HepG2 (cell line): ENCODE data around the gene TMEM129. TPM values are rescaled to one million over a fixed set of nuclear protein-coding genes. Genes with fewer than 3 reads are reported as not detected.
A peak's percentile ranks its signal among the peaks of the same experiment; 100 is the strongest.

Experiments
- CHD4 ChIP-seq: fragments of 200-600 bp; sonication (generic); IDR thresholded peaks from 2 replicates; pipeline ENCODE4 v1.7.0; 2017; ENCODE audit warnings: mild to moderate bottlenecking, low read length, borderline replicate concordance
- EP300 ChIP-seq, 3 experiments: sonication (generic) in 1 of 3; formaldehyde crosslinking in 1 of 3; IDR thresholded peaks; 2 replicates each; pipeline versions ENCODE4 v1.5.1 to v1.6.1; 2011 to 2020; ENCODE audit warnings: low read depth in 2 of 3, low read length in 2 of 3, borderline replicate concordance in 1 of 3, improper control_type of control experiment in 1 of 3, mild to moderate bottlenecking in 1 of 3, missing genetic modification reagents in 1 of 3, moderate library complexity in 1 of 3
- ETV6 ChIP-seq: sonication (generic); formaldehyde crosslinking; conservative IDR thresholded peaks from 2 replicates; pipeline ENCODE4 v1.4.0; 2020; ENCODE audit warnings: missing genetic modification reagents
- FOXK1 ChIP-seq: sonication (generic); formaldehyde crosslinking; IDR thresholded peaks from 2 replicates; pipeline ENCODE4 v1.4.0; 2020; ENCODE audit warnings: low read depth, missing genetic modification reagents, borderline replicate concordance
- FOXM1 ChIP-seq: sonication (generic); formaldehyde crosslinking; IDR thresholded peaks from 2 replicates; pipeline ENCODE4 v1.5.0; 2020; ENCODE audit warnings: missing genetic modification reagents
- HOXA3 ChIP-seq: sonication (generic); formaldehyde crosslinking; IDR thresholded peaks from 2 replicates; pipeline ENCODE4 v1.5.0; 2020; ENCODE audit warnings: missing genetic modification reagents
- KDM5B ChIP-seq: sonication (generic); formaldehyde crosslinking; IDR thresholded peaks from 2 replicates; pipeline ENCODE4 v1.4.0; 2020; ENCODE audit warnings: missing genetic modification reagents, mild to moderate bottlenecking, borderline replicate concordance
- PCBP1 ChIP-seq: fragments of 200-400 bp; formaldehyde crosslinking; IDR thresholded peaks from 2 replicates; pipeline ENCODE4 v1.6.1; 2017; ENCODE audit warnings: mild to moderate bottlenecking, low read depth, low read length, borderline replicate concordance
- RARG ChIP-seq: sonication (generic); formaldehyde crosslinking; IDR thresholded peaks from 2 replicates; pipeline ENCODE4 v1.4.0; 2020; ENCODE audit warnings: low read depth, mild to moderate bottlenecking, missing genetic modification reagents
- RNF2 ChIP-seq: fragments of 450-650 bp; conservative IDR thresholded peaks from 2 replicates; pipeline ENCODE4 v1.6.1; 2016; ENCODE audit warnings: low read depth
- TBX2 ChIP-seq: sonication (generic); formaldehyde crosslinking; IDR thresholded peaks from 2 replicates; pipeline ENCODE4 v1.5.0; 2020; ENCODE audit warnings: missing genetic modification reagents, mild to moderate bottlenecking, borderline replicate concordance
- ZFAT ChIP-seq: sonication (generic); formaldehyde crosslinking; conservative IDR thresholded peaks from 2 replicates; pipeline ENCODE4 v1.8.1; 2023; ENCODE audit warnings: missing genetic modification reagents, inconsistent platforms
- ZFP41 ChIP-seq: sonication (generic); formaldehyde crosslinking; IDR thresholded peaks from 2 replicates; pipeline ENCODE4 v1.4.0; 2020; ENCODE audit warnings: mild to moderate bottlenecking, missing genetic modification reagents, borderline replicate concordance
- ZNF10 ChIP-seq: sonication (generic); formaldehyde crosslinking; IDR thresholded peaks from 2 replicates; pipeline ENCODE4 v1.4.0; 2020; ENCODE audit warnings: mild to moderate bottlenecking, low read depth, missing genetic modification reagents, borderline replicate concordance
- ZNF232 ChIP-seq: sonication (generic); formaldehyde crosslinking; IDR thresholded peaks from 2 replicates; pipeline ENCODE4 v1.4.0; 2020; ENCODE audit warnings: missing genetic modification reagents, borderline replicate concordance
- ZNF430 ChIP-seq: sonication (generic); formaldehyde crosslinking; IDR thresholded peaks from 2 replicates; pipeline ENCODE4 v1.9.0; 2021; ENCODE audit warnings: mild to moderate bottlenecking, missing genetic modification reagents
- ZNF777 ChIP-seq: sonication (generic); formaldehyde crosslinking; IDR thresholded peaks from 2 replicates; pipeline ENCODE4 v1.4.0; 2020; ENCODE audit warnings: missing genetic modification reagents
- polyA plus RNA-seq, 8 experiments: library from polyadenylated mRNA; depleted of rRNA in 3 of 8; stranded (reverse) in 7 of 8; unstranded in 1 of 8; fragments of >200 nt; fragmentation: Illumina TruSeq in 4 of 8; extraction: Trizol in 4 of 8; gene quantifications; 2 replicates each; pipeline versions ENCODE4 v1.2.1 to v1.2.3, GENCODE V29; 2011 to 2016; ENCODE audit warnings: low read depth in 4 of 8, missing spikeins in 1 of 8, mixed read lengths in 1 of 8; ENCODE audit not compliant: insufficient read depth in 1 of 8
- total RNA-seq, 5 experiments: library from RNA; depleted of rRNA; stranded (reverse); fragments of >200 nt; fragmentation: Illumina TruSeq; extraction: Trizol; gene quantifications; 2 replicates each; pipeline ENCODE4 v1.2.3, GENCODE V29; 2016; ENCODE audit warnings: low read depth in 1 of 5
- TF ChIP-seq, protein P1 (sequence below): sonication (generic); formaldehyde crosslinking; IDR thresholded peaks from 2 replicates; pipeline ENCODE4 v1.8.0; 2022; ENCODE audit warnings: missing genetic modification reagents, mild to moderate bottlenecking, borderline replicate concordance
- TF ChIP-seq, protein P2 (sequence below): sonication (generic); formaldehyde crosslinking; IDR thresholded peaks from 2 replicates; pipeline ENCODE4 v1.4.0; 2020; ENCODE audit warnings: missing genetic modification reagents, borderline replicate concordance
- TF ChIP-seq, protein P3 (sequence below): IDR thresholded peaks from 2 replicates; pipeline ENCODE4 v1.6.1; 2016

Gene TMEM129
- total and polyA plus RNA-seq, 2 of the 13 experiments (the other 11 are each of a cell fraction or from before 2014, with no cell fraction given), result 19.0 to 25.8 TPM

GRCh38 chr4:1767770-1768366 is 46.7 kb upstream of the TMEM129 start (continued):
- TF ChIP-seq RARG (CRISPR knock-in tag), result no peak
- TF ChIP-seq ZNF232 (CRISPR knock-in tag), result no peak; the same call in 1 of the 2 replicates
- TF ChIP-seq ZFP41, result no peak
- TF ChIP-seq, protein P1, sequence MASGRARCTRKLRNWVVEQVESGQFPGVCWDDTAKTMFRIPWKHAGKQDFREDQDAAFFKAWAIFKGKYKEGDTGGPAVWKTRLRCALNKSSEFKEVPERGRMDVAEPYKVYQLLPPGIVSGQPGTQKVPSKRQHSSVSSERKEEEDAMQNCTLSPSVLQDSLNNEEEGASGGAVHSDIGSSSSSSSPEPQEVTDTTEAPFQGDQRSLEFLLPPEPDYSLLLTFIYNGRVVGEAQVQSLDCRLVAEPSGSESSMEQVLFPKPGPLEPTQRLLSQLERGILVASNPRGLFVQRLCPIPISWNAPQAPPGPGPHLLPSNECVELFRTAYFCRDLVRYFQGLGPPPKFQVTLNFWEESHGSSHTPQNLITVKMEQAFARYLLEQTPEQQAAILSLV (CRISPR knock-in tag), result no peak
- no peak for TF ChIP-seq ZNF10 (CRISPR knock-in tag)
- no peak for TF ChIP-seq FOXM1 (CRISPR knock-in tag)
- no peak for TF ChIP-seq RNF2
- TF ChIP-seq ETV6 (CRISPR knock-in tag), result no peak; the same call in 1 of the 2 replicates
- no peak for TF ChIP-seq EP300 (IDR thresholded peaks at IDR 0.05; ENCODE audit: low read depth in 2 of 2, low read length in 2 of 2)
- peak; percentile 29; the same call in 1 of the 2 replicates for TF ChIP-seq EP300 (CRISPR knock-in tag; IDR thresholded peaks at IDR 0.05; ENCODE audit: borderline replicate concordance)
- no peak for TF ChIP-seq FOXK1 (CRISPR knock-in tag)
- no peak for TF ChIP-seq TBX2 (CRISPR knock-in tag)
- TF ChIP-seq, protein P2, sequence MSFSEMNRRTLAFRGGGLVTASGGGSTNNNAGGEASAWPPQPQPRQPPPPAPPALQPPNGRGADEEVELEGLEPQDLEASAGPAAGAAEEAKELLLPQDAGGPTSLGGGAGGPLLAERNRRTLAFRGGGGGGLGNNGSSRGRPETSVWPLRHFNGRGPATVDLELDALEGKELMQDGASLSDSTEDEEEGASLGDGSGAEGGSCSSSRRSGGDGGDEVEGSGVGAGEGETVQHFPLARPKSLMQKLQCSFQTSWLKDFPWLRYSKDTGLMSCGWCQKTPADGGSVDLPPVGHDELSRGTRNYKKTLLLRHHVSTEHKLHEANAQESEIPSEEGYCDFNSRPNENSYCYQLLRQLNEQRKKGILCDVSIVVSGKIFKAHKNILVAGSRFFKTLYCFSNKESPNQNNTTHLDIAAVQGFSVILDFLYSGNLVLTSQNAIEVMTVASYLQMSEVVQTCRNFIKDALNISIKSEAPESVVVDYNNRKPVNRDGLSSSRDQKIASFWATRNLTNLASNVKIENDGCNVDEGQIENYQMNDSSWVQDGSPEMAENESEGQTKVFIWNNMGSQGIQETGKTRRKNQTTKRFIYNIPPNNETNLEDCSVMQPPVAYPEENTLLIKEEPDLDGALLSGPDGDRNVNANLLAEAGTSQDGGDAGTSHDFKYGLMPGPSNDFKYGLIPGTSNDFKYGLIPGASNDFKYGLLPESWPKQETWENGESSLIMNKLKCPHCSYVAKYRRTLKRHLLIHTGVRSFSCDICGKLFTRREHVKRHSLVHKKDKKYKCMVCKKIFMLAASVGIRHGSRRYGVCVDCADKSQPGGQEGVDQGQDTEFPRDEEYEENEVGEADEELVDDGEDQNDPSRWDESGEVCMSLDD, result no peak
- no peak for TF ChIP-seq ZFAT
- no peak for TF ChIP-seq ZNF430 (CRISPR knock-in tag)
- 0 out of 2 replicates have a peak, but pooled peaks have one; percentile 26 for TF ChIP-seq ZNF777 (CRISPR knock-in tag)
- TF ChIP-seq, protein P3, sequence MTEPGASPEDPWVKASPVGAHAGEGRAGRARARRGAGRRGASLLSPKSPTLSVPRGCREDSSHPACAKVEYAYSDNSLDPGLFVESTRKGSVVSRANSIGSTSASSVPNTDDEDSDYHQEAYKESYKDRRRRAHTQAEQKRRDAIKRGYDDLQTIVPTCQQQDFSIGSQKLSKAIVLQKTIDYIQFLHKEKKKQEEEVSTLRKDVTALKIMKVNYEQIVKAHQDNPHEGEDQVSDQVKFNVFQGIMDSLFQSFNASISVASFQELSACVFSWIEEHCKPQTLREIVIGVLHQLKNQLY (CRISPR knock-in tag), result no peak
- TF ChIP-seq CHD4, result no peak
- TF ChIP-seq HOXA3 (CRISPR knock-in tag), result no peak
- TF ChIP-seq KDM5B (CRISPR knock-in tag), result no peak
- TF ChIP-seq PCBP1, result peak; percentile 35; the same call in 1 of the 2 replicates
